AG08396 (cell line): ENCODE measurements around the gene ABCA4.

Experiments used
- DNase-seq: peaks from one replicate; pipeline ENCODE4 v3.0.0; 2012; ENCODE audit warnings: low spot score, mixed read lengths

ABCA4 gene

DNA sequence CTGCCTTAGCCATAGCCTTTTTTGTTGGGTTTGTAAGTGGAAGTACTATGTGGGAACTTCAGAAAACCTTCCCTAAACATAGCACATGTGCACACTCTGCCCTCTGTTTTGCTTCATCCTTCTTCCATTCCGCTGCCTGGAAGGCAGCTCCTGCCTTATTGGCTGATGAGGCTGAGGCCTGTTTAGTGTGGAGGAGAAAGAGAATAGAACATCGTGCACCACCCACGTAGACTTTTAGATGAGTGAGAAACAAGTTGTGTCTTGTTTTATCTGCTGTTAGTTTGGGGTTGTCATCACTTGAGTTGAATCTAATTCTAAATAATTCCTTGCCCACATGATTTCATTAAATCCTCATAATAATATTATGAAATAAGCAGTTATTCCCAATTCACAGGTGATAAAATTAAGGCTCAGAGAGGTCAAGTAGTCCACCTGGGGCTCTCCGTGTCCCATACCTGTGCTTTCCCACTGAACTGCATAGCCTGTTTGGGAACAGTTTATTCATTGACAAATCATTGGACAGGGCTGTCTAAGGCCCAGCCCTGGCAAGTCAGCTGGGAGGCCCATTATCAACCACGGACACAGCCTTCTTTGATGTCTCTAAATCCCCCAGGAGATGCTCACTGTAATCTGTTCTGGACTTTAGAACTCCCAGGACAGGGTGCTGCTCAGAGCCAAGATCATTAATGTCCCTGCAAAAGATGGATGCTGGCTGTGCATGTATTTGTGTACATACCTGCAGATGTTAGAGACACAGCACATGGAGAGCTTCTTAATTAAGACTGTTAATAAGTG, 93.0 kb downstream of the ABCA4 start:
- no peak for DNase-seq

DNA sequence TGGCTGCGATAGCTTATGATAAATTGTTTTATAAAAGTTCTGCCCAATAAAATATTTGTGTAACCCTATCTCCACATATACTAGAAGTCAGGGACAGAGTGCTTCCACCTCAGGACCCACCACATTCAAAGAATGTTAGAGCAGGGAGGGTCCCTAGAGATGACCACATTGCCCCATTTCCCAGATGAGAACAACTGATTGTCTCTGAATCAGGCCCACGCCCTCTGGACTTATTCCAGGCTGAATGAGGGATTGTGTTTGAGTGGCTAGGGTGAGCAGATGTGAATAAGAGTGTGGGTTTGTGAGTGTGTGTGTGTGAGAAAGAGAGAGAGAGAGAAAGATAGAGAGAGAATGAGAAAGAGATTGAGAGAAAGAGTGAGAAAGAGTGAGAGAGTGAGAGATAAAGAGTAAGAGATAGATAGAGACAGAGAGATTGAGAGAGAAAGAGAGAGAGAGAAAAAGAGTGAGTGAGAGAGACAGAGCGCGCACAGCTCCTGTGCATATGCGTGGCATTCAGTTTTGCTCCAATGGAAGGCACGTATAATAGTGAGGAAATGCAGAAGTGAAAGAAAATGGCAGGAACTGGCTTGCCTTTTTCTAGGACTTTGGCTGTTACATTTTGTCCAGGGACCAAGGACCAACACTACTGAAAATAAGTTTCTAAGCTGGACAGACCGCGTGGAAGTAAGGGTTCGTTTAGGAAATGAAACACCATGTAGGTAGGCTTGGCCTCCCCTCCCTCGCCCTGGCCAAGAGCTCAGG, 94.1 kb downstream of the ABCA4 start:
- no peak for DNase-seq

DNA sequence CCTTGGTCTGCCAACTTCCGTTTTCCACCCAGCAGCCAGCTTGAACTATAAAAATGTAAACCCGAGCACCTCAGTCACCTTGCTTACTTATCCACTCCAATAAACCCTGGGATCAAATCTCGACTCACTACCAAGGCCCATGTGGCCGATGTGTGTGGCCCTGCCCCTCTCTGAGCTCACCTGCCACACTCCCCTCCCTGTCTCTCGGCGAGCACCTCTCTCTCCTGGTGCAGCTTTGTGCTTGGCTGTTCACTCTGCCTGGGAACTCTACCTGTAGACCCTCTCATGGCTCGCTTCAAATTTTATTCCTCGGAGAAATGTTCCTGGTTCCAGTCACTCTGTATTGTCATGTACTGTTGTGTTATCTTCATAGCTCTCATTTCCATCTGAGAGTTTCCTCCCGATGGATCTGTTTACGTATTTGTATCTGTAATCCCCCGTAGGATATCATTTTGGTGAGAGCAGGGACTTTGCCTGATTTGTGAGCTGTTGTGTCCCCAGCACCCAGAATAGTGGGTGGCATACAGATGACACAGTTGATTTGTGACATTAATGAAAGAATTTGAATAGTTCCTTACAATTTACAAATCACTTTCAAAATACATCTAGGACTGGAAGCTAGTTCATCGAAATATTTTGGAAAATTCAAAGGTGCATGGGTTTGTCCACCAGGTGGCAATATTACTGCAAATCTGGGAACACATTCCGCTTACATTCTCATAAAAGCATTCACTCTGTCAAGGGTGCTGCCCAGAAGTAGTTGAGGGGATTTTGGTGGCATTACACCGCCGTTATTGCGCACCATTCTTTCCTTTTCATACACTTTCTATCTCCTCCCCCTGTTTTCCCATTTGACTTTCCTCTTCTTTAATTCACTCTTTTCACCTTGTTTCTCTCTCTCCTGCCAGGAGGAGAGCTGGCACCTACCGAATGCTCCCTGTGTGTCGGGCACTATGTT, 95.3 kb downstream of the ABCA4 start:
- DNase-seq, result peak; percentile 71

DNA sequence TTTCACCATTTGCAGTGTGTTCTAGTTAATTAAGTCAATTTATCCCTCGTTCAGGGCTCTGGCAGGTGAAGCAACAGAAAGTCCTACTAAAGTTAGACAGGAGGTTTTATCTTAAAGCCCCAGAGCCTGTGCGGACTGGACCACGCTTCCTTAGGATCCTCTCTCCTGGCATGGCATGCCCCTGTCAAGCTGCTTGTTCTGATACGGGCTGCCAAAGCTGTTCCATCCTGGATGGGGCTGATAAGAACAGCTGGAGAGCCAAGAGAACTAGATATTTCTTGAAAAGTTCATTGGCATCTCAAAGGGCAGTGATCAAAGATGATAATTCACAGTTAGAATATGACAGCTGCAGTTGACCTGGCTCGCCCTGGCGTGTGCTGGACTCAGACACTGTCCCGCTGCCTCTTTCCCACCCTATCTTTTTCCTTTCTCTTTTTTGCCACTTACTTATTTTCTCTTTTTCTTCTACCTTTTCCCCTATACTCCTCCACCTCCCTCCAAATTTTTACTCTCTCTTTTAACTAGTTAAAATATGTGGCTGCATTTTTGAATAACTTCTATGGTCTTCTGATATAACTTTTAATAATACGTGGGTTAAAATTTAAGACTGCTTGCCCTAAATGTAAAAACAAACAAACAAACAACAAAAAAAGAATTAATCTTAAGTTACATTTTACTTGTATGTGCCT, 96.7 kb downstream of the ABCA4 start:
- no peak for DNase-seq

DNA sequence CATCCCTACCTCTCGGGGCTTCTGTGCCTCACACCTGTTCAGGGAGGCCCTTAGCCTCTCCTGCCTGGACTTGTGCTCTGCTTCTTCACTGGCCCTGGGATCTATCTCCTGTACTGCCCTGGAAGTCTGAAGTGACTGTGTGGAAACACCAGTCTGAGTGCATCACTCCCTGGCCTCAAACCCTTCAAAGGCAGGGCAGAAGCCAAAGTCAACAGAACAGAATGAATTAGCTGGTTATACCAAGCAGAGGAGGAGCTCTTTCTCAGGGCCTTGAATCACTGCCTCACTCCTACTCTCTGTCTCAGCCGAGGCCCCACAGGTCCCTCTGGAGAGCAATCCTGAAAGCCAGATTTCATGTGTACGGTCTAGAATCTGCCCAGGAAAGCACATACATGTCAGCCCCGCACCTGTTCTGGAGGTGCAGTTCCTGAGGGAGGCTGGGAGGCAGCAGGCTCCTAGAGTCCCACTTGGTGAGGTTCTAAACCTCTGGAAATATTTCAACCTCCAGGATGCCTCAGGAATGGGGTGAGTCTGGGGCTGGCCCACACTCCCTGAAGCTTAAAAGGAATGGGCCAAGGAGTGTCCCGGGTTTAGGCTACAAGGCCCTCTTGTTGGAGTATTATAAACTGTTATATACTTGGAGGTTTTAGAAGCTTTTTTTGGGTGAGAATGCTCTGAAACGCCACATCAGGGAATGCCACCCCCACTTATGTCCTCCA, 98.3 kb downstream of the ABCA4 start:
- DNase-seq, result peak; percentile 72

DNA sequence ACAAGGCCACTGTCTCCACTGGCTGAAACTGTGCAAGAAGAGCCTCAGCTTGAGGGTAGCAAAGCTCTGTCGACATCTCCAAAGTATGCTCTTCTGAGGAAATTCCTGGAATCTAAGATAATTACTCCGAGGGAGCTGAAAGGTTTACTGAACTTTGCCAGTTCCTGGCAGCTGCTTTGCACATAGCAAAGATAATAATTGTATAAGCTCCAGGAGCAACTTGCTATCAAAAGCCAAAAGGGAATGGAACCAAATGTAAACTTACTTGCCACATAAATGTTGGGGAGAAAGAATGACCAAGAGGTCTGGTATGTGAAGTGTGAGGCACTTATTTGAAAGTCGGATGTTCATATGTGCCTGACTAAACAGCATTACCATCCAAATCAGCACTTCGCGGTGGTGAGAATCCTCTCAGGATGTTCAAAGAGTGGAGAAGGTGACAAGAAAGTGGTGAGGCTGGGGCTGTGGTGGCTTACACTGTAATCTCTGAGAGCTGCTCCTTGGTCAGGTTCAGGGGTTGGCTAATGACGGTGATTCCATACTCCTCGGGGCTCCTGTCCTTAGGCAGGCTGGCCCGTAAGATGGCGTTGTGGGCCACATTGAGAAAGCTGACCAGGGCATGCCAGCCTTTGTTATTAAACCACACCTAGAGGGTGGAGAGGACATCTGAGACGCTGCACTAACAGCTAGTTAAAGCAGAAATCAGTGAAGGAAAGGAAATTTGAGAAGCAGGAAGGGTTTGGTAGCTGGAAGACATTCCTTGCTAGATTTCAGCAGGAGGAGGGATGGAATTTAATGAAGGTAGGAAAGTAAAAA, 100.0 kb downstream of the ABCA4 start:
- peak; percentile 56 for DNase-seq

DNA sequence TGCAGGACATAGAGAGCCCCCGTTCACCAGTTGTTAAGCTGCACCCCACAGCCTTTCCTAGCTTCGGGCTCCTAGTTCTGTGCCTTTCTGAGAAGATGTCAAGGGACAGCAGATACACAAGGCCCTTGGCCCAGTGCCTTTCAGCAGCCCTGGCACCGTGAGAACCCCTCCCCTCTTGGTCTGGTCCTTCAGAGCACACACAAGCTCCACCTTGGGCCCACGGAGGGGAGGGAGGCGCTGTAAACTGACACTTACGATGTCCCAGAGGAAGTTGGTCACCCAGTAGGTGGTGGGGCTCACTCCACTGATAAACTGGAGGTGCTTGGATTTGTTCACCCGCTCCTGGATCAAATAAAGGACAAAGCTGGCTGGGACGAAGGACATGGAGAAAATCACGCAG, 101.6 kb downstream of the ABCA4 start:
- DNase-seq, result no peak

DNA sequence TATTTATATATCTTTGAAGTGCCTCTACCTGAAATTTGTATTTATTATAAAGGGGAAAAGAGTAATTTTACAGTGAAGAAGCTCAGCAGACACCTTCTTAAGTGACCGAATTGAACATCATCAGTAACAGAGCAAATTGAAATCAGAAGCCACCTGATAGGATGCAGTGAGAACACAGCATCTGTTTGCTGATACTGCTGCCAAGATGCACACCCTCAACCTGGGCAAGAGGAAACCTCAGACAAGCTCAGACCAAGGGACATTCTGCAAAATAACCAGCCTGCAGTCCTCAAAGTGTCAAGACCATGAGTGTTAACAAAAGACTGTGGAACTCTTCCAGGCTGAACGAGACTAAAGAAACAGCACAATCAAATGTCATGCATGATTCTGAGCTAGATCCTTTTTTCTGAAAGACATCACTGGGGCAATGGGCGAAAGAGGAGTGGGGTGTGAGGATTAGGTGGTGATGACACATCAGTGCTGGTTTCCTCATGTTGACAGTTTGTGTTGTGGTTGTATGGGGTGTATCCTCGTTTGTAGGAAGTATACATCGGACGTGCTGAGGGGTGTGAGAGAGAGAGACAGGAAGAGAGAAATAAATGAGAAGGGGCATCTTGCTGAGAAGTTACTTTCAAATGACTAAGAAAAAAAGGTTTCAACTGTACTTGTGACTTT, 103.7 kb downstream of the ABCA4 start:
- no peak for DNase-seq

DNA sequence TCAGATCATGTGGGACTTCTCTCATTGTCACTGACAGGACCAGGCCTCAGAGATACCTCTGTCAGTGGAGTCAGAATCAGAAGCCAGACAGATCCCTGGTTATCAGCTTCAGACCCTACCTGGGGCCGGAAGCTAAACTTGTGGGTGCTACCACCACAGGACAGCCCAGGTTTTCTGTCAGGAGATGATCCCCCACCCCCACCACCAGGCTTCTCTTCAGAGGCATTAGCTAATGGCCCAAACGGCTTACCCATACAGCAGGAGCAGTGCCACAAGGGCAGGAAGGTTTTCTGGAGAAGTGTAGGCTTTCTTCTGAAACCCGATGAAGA, 105.5 kb downstream of the ABCA4 start:
- DNase-seq, result no peak

DNA sequence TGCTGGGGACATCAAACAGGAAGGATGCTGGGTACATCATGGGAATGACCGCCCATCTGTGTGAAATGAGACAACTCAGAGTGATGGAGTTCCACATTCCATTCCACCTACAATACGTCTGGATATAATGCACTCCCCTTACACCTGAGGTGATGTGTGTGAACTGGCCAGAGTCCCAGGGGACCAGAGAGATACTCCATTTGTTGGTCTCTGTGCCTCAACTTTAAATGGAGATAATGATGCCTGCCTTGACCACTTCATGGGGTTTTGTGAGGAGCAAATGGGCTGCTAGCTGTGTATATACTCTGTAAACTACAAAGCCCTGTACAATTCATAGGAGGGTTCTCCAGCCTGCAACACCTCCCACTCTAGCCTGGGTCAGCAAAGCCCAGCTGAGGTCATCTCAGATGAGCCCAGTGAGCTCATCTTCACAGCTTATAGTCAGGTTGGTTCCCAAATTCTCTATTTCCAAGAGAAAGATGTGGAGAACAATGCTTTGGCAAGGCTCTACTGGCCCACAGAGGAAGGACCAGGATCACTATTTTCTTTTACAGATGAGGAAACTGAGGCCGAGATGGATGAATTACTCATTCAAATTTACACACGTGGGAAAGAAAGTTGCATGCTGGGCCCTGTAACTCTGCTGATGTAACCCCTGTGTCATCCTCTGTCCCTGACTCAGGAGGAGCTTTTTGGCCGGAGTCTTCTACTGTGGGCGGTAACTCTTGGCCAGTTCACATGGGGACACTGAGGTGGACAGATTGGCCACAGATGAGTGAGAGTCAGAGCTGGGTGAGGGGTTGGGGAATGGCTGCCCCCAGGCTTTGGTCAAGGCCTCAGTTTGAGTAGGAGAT, 106.1 kb downstream of the ABCA4 start:
- peak; percentile 26 for DNase-seq

DNA sequence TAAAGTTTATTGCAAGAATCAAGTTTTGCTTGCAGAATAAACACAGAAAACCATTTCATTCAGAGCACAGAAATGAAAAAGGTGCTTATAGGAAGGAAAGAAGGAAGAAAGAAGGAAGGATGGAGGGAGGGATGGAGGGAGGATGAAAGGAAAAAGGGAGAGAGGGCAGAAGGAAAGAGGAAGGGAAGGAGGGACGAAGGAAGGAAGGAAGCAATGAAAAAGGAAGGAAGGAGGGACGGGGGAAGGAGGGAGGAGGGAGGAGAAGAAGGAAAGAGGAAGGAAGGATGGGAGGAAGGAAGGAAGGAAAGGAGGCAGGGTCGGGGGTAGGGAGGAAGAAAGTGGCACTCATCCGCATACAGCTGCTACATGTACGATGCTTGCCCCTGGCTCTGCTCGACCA, 106.9 kb downstream of the ABCA4 start:
- DNase-seq, result no peak

DNA sequence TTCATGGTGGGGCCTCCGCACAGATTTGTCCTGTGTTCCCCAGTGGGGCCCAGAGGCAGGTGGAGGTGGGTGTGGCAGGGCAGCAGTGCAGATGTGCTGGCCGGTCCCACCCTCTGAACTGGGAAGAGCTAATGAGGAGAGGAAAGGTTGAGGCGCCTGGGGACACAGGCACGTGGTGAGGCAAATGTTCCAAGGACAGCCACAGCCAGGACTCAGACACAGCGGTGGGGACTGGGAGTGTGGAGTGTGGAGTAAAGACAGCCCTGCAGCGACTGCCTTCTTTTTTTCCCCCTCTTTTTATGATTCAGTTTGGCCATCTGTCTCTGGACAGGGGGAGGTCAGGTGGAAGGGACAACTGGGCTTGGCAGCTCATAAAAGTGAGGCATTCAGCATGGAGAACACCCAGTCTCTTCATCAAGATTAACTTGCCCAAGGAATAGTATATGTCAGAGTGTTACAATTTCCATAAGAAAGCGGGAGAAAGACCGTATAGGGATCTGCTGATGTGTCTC, 107.5 kb downstream of the ABCA4 start:
- no peak for DNase-seq

DNA sequence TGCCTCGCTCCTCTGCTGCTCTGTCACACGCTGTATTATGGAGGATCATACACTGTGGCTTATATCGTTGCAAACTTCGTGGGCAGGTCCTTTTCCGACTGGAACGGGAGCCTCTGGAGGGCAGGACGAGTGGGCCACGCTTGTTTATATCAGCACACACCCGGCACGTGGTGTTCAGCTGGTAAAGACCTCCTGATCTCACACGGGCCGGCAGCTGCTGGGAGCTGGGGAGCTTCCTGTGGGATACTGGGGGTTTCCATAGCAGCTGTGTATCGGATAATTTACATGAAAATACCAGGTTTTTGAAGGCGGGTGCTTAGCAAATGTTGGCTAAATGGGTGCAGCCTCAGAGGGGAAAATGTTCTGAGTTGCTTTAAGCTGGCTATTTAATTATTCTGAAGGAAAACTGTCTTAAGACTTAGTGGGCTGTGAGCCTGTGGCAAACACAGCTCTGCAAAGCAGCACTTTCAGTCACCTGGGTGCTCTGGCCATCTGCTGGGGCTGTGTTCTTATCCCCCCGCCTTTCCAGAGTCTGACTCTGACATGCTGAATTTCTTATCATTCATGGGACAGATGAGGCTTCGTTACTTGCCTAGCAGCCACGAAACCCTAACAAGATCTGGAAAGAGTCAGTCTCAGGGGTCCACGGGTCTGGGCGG, 108.1 kb downstream of the ABCA4 start:
- DNase-seq, result no peak

DNA sequence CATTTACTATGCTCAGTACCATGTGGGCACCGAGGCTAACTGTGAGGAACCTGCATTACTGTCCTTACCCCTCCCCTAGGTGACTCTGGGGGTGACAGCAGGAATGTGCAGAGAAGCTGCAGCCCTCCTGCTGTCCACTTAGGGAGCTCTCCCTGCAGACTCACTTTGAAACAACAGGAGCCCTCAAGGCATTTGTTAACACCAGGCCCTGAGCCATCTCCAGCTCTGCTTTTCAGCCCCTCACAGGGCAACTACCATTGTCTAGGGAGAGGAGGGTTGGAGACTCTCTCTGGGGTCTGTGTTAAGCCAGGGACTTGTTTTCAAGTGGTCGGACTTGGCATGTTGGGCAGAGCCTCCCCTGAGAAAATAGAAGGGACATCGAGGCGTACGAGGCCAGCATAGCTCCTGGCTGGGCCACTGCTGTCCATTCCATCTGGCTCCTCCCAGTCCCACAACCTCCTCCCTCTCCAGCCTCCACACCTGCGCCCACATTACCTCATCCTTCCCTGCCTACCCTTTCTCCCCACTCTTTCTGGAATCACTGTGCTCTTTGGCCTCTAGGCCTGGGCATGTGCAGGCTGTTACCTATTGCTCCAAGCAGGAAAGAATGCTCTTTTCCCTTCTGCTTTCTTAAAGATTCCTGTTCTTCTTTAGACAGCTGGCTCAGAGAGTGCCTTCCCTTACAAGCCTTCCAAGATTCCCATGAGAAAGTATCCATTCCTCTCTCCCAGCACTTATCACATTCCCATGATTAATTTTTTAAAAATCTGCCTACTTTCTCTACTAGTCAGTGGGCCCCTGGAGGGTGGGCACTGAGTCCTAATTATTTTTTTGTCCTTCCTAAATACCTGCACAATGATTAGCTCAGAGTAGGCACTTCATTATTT, 109.0 kb downstream of the ABCA4 start:
- DNase-seq, result no peak

DNA sequence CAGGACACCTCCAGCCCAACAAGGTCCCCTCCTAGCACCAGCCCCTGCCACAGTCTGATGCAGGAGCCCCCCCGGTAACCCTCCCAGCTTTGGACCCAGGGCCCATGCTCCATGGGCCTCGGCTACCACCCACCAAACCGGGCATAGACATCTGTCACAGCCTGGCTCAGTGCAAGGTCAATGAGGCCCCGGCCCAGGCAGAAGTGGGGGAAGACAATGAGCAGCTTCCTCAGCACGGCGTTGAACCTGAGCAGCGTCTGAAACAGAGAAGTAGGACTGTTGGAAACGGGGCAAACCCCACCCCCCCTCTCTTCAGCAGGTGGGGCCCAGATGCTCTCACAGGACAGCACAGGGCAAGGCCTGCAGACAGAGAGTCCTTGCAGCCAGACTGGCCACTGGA, 109.8 kb downstream of the ABCA4 start:
- no peak for DNase-seq

DNA sequence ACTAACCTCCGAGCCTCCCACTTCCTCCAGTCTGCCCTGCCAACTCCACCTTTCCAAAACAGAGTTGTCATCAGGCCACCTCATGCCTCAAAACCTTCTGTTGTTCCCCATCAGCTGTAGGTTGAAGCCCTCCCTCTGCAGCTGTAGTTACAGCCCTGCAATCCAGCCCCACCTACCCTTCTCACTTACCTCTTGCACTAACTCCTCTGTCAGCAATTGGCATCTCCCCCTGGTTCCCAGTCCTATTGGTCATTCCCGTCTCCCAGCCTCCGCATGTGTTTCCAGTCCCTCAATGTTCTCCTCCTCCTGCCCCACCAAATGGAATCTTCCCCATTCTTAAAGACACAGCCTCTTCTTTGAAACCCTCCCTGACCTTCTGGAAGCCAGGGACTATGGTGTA, 111.6 kb downstream of the ABCA4 start:
- DNase-seq, result no peak

DNA sequence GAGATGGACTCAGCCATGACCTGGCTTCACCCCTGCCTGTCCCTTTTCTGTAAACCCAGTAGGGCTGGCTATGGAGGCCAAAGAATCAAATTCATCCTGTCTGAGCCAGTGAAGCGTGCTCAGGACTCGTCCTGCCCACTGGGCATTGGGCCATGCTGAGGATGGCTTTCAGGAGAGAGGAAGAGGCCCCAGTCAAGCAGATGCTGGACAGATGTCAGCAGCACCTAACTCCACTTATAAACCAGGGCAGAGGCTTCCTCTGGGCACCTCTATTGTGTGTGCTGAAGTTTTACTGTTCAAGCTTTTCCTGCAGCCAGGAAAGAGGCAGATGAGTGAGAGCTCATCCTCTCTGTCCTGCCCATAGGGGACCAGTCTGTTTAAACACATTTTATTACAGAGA, 114.3 kb downstream of the ABCA4 start:
- DNase-seq, result no peak
